WI38 (cell line): ENCODE results near the gene FBXL4.

ENCODE experiments used
- H3K4me3 ChIP-seq: 2 replicates; pipeline ENCODE4 v1.5.1; 2011; ENCODE audit warnings: low read depth, mild to moderate bottlenecking, control low read depth, low read length
- TF ChIP-seq, protein P1 (sequence below): IDR thresholded peaks from 2 replicates; pipeline ENCODE4 v1.5.1; 2012; ENCODE audit warnings: low read depth, mild to moderate bottlenecking, control low read depth, low read length

Gene FBXL4

GRCh38 chr6:98887650-98888049 is 60.1 kb downstream of the FBXL4 start:
- TF ChIP-seq, protein P1, sequence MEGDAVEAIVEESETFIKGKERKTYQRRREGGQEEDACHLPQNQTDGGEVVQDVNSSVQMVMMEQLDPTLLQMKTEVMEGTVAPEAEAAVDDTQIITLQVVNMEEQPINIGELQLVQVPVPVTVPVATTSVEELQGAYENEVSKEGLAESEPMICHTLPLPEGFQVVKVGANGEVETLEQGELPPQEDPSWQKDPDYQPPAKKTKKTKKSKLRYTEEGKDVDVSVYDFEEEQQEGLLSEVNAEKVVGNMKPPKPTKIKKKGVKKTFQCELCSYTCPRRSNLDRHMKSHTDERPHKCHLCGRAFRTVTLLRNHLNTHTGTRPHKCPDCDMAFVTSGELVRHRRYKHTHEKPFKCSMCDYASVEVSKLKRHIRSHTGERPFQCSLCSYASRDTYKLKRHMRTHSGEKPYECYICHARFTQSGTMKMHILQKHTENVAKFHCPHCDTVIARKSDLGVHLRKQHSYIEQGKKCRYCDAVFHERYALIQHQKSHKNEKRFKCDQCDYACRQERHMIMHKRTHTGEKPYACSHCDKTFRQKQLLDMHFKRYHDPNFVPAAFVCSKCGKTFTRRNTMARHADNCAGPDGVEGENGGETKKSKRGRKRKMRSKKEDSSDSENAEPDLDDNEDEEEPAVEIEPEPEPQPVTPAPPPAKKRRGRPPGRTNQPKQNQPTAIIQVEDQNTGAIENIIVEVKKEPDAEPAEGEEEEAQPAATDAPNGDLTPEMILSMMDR = no peak
- H3K4me3 ChIP-seq = no peak overlapping the region

DNA sequence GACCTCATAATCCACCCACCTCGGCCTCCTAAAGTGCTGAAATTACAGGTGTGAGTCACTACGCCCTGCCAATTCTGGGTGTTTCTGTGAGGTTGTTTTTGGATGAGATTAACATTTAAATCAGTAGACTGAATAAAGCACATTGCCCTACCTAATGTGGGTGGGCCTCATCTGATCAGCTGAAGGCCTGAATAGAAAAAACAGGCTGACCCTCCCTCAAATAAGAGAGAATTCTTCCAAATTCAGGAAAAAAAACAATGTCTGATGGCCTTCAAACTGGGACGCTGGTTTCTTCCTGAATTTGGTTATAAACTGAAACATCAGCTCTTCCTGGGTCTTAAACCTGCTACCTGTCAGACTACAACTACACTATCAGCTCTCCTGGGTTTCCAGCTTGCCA is 62.4 kb downstream of the FBXL4 start:
- no peak overlapping the region for H3K4me3 ChIP-seq
- TF ChIP-seq, protein P1 = no peak

- H3K4me3 ChIP-seq = no peak overlapping the region
- TF ChIP-seq, protein P1 = no peak
Observed at GRCh38 chr6:98880486-98880885, 67.3 kb downstream of the FBXL4 start.

- no peak overlapping the region for H3K4me3 ChIP-seq
- TF ChIP-seq, protein P1 = no peak
Observed at GRCh38 chr6:98877250-98877649, 70.5 kb downstream of the FBXL4 start.

GRCh38 chr6:98875375-98875774 is 72.4 kb downstream of the FBXL4 start:
- H3K4me3 ChIP-seq = no peak overlapping the region
- TF ChIP-seq, protein P1 = no peak

DNA sequence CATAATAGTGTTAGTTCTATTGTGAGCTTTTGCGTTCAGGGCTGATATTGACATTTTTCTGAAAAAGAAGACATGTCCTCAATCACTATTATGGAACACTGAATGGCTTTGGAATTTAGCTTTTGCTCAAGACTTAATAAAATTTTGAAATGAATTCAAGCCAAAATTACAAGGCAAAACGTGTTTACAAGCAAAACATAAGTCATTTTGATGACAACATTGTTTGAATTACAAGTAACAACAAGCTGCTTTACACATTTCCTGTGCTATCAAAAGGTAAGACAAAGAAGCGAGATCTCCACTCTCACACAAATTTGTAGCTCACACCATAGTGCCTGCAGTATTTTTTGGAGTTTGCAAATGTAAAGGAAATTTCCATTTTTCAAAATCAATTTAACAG is 75.9 kb downstream of the FBXL4 start:
- H3K4me3 ChIP-seq = no peak overlapping the region
- TF ChIP-seq, protein P1 = no peak

- TF ChIP-seq, protein P1 = no peak
- H3K4me3 ChIP-seq = no peak overlapping the region
Observed at GRCh38 chr6:98871057-98871456, 76.7 kb downstream of the FBXL4 start.
